CD14-positive monocyte (primary cell): ENCODE measurements around the gene LLGL2. TPM values are rescaled to one million over a fixed set of nuclear protein-coding genes. Genes with fewer than 3 reads are reported as not detected.
A peak's percentile ranks its signal among the peaks of the same experiment; 100 is the strongest.

ENCODE experiments used
- DNase-seq, 3 donors: peaks; one replicate each; pipeline ENCODE4 v3.0.0-alpha.2; 2011 to 2022
- H2AFZ ChIP-seq: 2 replicates; pipeline ENCODE4 v1.6.0; 2012; ENCODE audit warnings: mild to moderate bottlenecking, low read depth, low read length, inconsistent platforms; ENCODE audit not compliant: insufficient read depth, poor library complexity, severe bottlenecking
- H3K27ac ChIP-seq, 2 donors: 1 replicate in 1 of 2; 2 replicates in 1 of 2; pipeline ENCODE4 v1.5.1; 2012 to 2013; ENCODE audit warnings: low read length in 2 of 2, control low read depth in 1 of 2, inconsistent platforms in 1 of 2, low read depth in 1 of 2, mild to moderate bottlenecking in 1 of 2
- H3K27me3 ChIP-seq, 2 donors: one replicate each; pipeline versions ENCODE4 v1.6.0 to v1.6.1; 2011 to 2013; ENCODE audit warnings: low read length in 2 of 2; ENCODE audit not compliant: control insufficient read depth in 2 of 2, insufficient read depth in 2 of 2
- H3K36me3 ChIP-seq, 2 donors: replicated peaks in 1 of 2; 1 replicate in 1 of 2; 2 replicates in 1 of 2; pipeline versions ENCODE4 v1.5.1 to v1.6.1; 2012 to 2013; ENCODE audit warnings: low read length in 2 of 2, control low read depth in 1 of 2, inconsistent platforms in 1 of 2, mild to moderate bottlenecking in 1 of 2; ENCODE audit not compliant: insufficient read depth in 2 of 2, control insufficient read depth in 1 of 2
- H3K4me1 ChIP-seq, 2 donors: 1 replicate in 1 of 2; 2 replicates in 1 of 2; pipeline versions ENCODE4 v1.5.1 to v1.6.1; 2012 to 2013; ENCODE audit warnings: low read length in 2 of 2, control low read depth in 1 of 2, inconsistent platforms in 1 of 2, mild to moderate bottlenecking in 1 of 2, moderate library complexity in 1 of 2; ENCODE audit not compliant: insufficient read depth in 2 of 2, control insufficient read depth in 1 of 2
- H3K4me2 ChIP-seq: replicated peaks from 2 replicates; pipeline ENCODE3; 2012; ENCODE audit warnings: low read length, moderate library complexity, mild to moderate bottlenecking; ENCODE audit not compliant: poor library complexity, severe bottlenecking; ENCODE audit errors: extremely low read depth
- H3K4me3 ChIP-seq, 3 experiments: fragments of 200-600 bp in 1 of 3; sonication (generic) in 1 of 3; replicated peaks in 1 of 3; 1 replicate in 2 of 3; 2 replicates in 1 of 3; pipeline ENCODE4 v1.5.1; 2011 to 2013; ENCODE audit warnings: low read length in 3 of 3, mild to moderate bottlenecking in 3 of 3, control low read depth in 2 of 3, low read depth in 2 of 3, inconsistent platforms in 1 of 3, moderate library complexity in 1 of 3
- H3K79me2 ChIP-seq: 2 replicates; pipeline ENCODE4 v1.6.0; 2012; ENCODE audit warnings: mild to moderate bottlenecking, control low read depth, inconsistent platforms, low read length, moderate library complexity; ENCODE audit not compliant: insufficient read depth
- H3K9ac ChIP-seq: 2 replicates; pipeline ENCODE4 v1.6.0; 2017; ENCODE audit warnings: low read length, mild to moderate bottlenecking; ENCODE audit not compliant: insufficient read depth, poor library complexity, severe bottlenecking
- H3K9me3 ChIP-seq, 2 donors: replicated peaks in 1 of 2; 1 replicate in 1 of 2; 2 replicates in 1 of 2; pipeline versions ENCODE4 v1.5.1 to v1.6.1; 2012 to 2013; ENCODE audit warnings: low read length in 2 of 2, control low read depth in 1 of 2; ENCODE audit not compliant: control insufficient read depth in 1 of 2, insufficient read depth in 1 of 2
- H4K20me1 ChIP-seq: 2 replicates; pipeline ENCODE4 v1.6.0; 2012; ENCODE audit warnings: mild to moderate bottlenecking, low read length, control low read depth, moderate library complexity; ENCODE audit not compliant: insufficient read depth
- H3K27ac Mint-ChIP-seq, 7 donors: one replicate each; pipeline ENCODE4 v1.8.0; 2020; ENCODE audit warnings: mild to moderate bottlenecking in 7 of 7, mixed read lengths in 7 of 7, moderate library complexity in 6 of 7, inconsistent platforms in 2 of 7
- H3K27me3 Mint-ChIP-seq, 3 donors: one replicate each; pipeline ENCODE4 v1.8.0; 2021 to 2022; ENCODE audit warnings: low read depth in 3 of 3, mild to moderate bottlenecking in 3 of 3, mixed read lengths in 3 of 3, moderate library complexity in 3 of 3, inconsistent platforms in 1 of 3
- H3K36me3 Mint-ChIP-seq, 2 donors: one replicate each; pipeline ENCODE4 v1.8.0; 2020; ENCODE audit warnings: mixed read lengths in 2 of 2, inconsistent platforms in 1 of 2, mild to moderate bottlenecking in 1 of 2
- H3K4me1 Mint-ChIP-seq: one replicate; pipeline ENCODE4 v1.8.0; 2020; ENCODE audit warnings: mild to moderate bottlenecking, mixed read lengths
- H3K4me3 Mint-ChIP-seq, 2 donors: one replicate each; pipeline ENCODE4 v1.8.0; 2020; ENCODE audit warnings: mild to moderate bottlenecking in 2 of 2, mixed read lengths in 2 of 2, moderate library complexity in 1 of 2
- H3K9me3 Mint-ChIP-seq, 7 donors: one replicate each; pipeline ENCODE4 v1.8.0; 2020 to 2022; ENCODE audit warnings: mixed read lengths in 7 of 7, mild to moderate bottlenecking in 6 of 7, moderate library complexity in 6 of 7, inconsistent platforms in 2 of 7
- WGBS: methylation state at CpG from one replicate; pipeline ENCODE4 v1.1.5; 2013; ENCODE audit warnings: missing lambda C conversion rate; ENCODE audit not compliant: insufficient coverage; 5-methylcytosine and 5-hydroxymethylcytosine counted together
- intact Hi-C, 2 donors: fragments of 100-400 bp; cut with micrococcal nuclease; formaldehyde crosslinking; loops; one replicate each; pipeline versions ENCODE4 v1.15.0 to v1.15.1; 2023
- polyA plus RNA-seq, 3 donors: library from polyadenylated mRNA; depleted of rRNA in 1 of 3; unstranded in 2 of 3; stranded (reverse) in 1 of 3; fragments of 300-500 nt in 2 of 3; fragments of >200 nt in 1 of 3; fragmentation: Illumina TruSeq in 2 of 3; gene quantifications; 1 replicate in 2 of 3; 2 replicates in 1 of 3; pipeline ENCODE4 v1.2.3, GENCODE V29; 2012 to 2021
- TF ChIP-seq, protein P1 (sequence below): fragments of 200-600 bp; IDR thresholded peaks from one replicate; pipeline ENCODE4 v1.8.0; 2022; ENCODE audit warnings: antibody characterized with exemption, mild to moderate bottlenecking

LLGL2 gene
- polyA plus RNA-seq, 3 donors: 4.8 to 7.5 (median 5.5) TPM

DNA sequence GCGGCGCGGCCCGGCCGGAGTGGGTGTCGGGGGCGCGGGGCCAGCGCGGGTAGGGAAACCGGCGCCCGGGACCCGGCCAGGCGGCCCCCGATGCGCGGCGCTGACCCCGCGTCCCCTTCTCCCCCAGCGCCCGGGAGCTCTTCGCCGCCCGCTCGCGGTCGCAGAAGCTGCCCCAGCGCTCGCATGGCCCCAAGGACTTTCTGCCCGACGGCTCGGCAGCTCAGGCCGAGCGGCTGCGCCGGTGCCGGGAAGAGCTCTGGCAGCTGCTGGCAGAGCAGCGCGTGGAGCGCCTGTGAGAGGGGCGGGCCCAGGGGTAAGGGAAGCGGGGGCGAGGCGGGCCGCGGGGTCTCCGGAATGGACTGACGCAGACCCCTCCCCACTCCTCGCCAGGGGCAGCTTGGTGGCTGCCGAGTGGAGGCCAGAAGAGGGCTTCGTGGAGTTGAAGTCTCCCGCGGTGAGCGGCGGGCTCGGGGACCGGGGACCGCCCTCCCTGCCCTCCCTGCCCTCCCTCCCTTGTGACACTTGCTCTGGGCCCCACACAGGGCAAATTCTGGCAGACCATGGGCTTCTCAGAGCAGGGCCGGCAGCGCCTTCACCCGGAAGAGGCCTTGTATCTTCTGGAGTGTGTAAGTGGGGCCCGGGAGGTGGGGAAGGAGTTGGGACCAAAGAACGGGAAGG lies 8.7 kb upstream of the LLGL2 start:
- H3K9me3 ChIP-seq: no peaks in the 10 kb centered on the region
- H3K4me1 Mint-ChIP-seq: peaks cover 18% of the 10 kb centered on the region
- TF ChIP-seq, protein P1, sequence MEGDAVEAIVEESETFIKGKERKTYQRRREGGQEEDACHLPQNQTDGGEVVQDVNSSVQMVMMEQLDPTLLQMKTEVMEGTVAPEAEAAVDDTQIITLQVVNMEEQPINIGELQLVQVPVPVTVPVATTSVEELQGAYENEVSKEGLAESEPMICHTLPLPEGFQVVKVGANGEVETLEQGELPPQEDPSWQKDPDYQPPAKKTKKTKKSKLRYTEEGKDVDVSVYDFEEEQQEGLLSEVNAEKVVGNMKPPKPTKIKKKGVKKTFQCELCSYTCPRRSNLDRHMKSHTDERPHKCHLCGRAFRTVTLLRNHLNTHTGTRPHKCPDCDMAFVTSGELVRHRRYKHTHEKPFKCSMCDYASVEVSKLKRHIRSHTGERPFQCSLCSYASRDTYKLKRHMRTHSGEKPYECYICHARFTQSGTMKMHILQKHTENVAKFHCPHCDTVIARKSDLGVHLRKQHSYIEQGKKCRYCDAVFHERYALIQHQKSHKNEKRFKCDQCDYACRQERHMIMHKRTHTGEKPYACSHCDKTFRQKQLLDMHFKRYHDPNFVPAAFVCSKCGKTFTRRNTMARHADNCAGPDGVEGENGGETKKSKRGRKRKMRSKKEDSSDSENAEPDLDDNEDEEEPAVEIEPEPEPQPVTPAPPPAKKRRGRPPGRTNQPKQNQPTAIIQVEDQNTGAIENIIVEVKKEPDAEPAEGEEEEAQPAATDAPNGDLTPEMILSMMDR: no peak
- H3K27me3 Mint-ChIP-seq: peaks cover 12 to 38% (median 21%) of the 10 kb centered on the region in 3 donors
- no peaks in the 10 kb centered on the region for H3K79me2 ChIP-seq
- peaks cover 11 to 18% of the 10 kb centered on the region in 2 donors for H3K36me3 Mint-ChIP-seq
- H2AFZ ChIP-seq: peak overlapping the region; percentile 90
- H3K27ac ChIP-seq: no peak overlapping the region
- H3K4me3 Mint-ChIP-seq: peak overlapping the region; percentile 76 to 87
- peaks cover 3 to 28% of the 10 kb centered on the region in 2 donors for H3K27me3 ChIP-seq
- H3K36me3 ChIP-seq: no peaks in the 10 kb centered on the region
- WGBS: under 1% methylated on average over 54 of the region's 65 CpGs
- peak overlapping the region; percentile 99 for H3K4me2 ChIP-seq
- H3K9me3 Mint-ChIP-seq: peaks cover 0 to 3% (median 0%) of the 10 kb centered on the region in 7 donors
- no peak for DNase-seq
- H3K4me3 ChIP-seq: peak overlapping the region; percentile 49 to 92 (median 63)
- H3K27ac Mint-ChIP-seq: no peak overlapping the region
- H3K4me1 ChIP-seq: peaks cover 18 to 38% of the 10 kb centered on the region in 2 donors
- H4K20me1 ChIP-seq: no peaks in the 10 kb centered on the region
- intact Hi-C loops: loop anchor here (2.0 to 5.0 kb wide), 4 partner anchors 56 to 72 kb away; partner anchors contain the start of genes MYO15B (in 1 of the 2) and TMEM94 (in 1 of the 2)
- H3K9ac ChIP-seq: peak overlapping the region; percentile 57

GRCh38 chr17:75517297-75517865 lies 8.1 kb upstream of the LLGL2 start:
- Histone ChIP-seq H2AFZ (peak overlapping the region; percentile 90), H3K27me3 (peaks cover 3 to 28% of the 10 kb centered on the region in 2 donors), H3K36me3 (no peaks in the 10 kb centered on the region), H3K9me3 (no peaks in the 10 kb centered on the region), H3K79me2 (no peaks in the 10 kb centered on the region), H3K9ac (no peak overlapping the region), H3K4me2 (peak overlapping the region; percentile 99), H3K4me3 (peak overlapping the region; percentile 49 to 92 (median 63)), H3K27ac (no peak overlapping the region), H3K4me1 (peaks cover 18 to 38% of the 10 kb centered on the region in 2 donors), H4K20me1 (no peaks in the 10 kb centered on the region)
- intact Hi-C loops: loop anchor here (2.0 to 5.0 kb wide), 4 partner anchors 55 to 71 kb away; partner anchors contain the start of genes MYO15B (in 1 of the 2) and TMEM94 (in 1 of the 2)
- peaks cover 0 to 3% (median 0%) of the 10 kb centered on the region in 7 donors for H3K9me3 Mint-ChIP-seq
- H3K4me3 Mint-ChIP-seq: peak overlapping the region; percentile 76 to 87
- H3K36me3 Mint-ChIP-seq: peaks cover 15 to 24% of the 10 kb centered on the region in 2 donors
- H3K4me1 Mint-ChIP-seq: peaks cover 18% of the 10 kb centered on the region
- TF ChIP-seq, protein P1: no peak
- 47% methylated on average over 8 of the region's 10 CpGs for WGBS
- H3K27me3 Mint-ChIP-seq: peaks cover 12 to 38% (median 23%) of the 10 kb centered on the region in 3 donors
- DNase-seq: no peak
- H3K27ac Mint-ChIP-seq: no peak overlapping the region
